Keratinocyte (primary cell): ENCODE measurements around the gene UXS1. TPM values are rescaled to one million over a fixed set of nuclear protein-coding genes. Genes with fewer than 3 reads are reported as not detected.

ENCODE experiments used
- DNase-seq: peaks from one replicate; pipeline ENCODE4 v3.0.0-alpha.2; 2011; ENCODE audit warnings: low read depth, missing footprints, low spot score
- FAIRE-seq: peaks from 2 replicates; lab custom pipeline; 2011; peaks lifted over from hg19 to GRCh38; lab: Jason Lieb, UNC
- H2AFZ ChIP-seq: 2 replicates; pipeline ENCODE4 v1.6.0; 2012; ENCODE audit warnings: low read length, control low read depth, inconsistent platforms; ENCODE audit not compliant: control insufficient read depth
- H3K27ac ChIP-seq: 2 replicates; pipeline ENCODE4 v1.5.1; 2011; ENCODE audit warnings: low read length; ENCODE audit not compliant: control insufficient read depth, insufficient read depth
- H3K27me3 ChIP-seq: 3 replicates; pipeline ENCODE4 v1.6.0; 2011; ENCODE audit warnings: low read length; ENCODE audit not compliant: control insufficient read depth, insufficient read depth; ENCODE audit errors: extremely low read depth
- H3K36me3 ChIP-seq, 2 experiments: 2 replicates in 1 of 2; 3 replicates in 1 of 2; pipeline ENCODE4 v1.5.1; 2011; ENCODE audit warnings: low read length in 2 of 2, mild to moderate bottlenecking in 1 of 2; ENCODE audit not compliant: control insufficient read depth in 2 of 2, insufficient read depth in 2 of 2; ENCODE audit errors: extremely low read depth in 1 of 2
- H3K4me1 ChIP-seq: 3 replicates; pipeline ENCODE4 v1.5.1; 2011; ENCODE audit warnings: low read length; ENCODE audit not compliant: control insufficient read depth, insufficient read depth; ENCODE audit errors: extremely low read depth
- H3K4me2 ChIP-seq: 3 replicates; pipeline ENCODE4 v1.6.0; 2011; ENCODE audit warnings: low read depth, low read length; ENCODE audit not compliant: control insufficient read depth, insufficient read depth; ENCODE audit errors: extremely low read depth
- H3K4me3 ChIP-seq, 3 experiments: fragments of 200-600 bp in 1 of 3; sonication (generic) in 1 of 3; 2 replicates in 2 of 3; 3 replicates in 1 of 3; pipeline ENCODE4 v1.5.1; 2011 to 2016; ENCODE audit warnings: low read length in 3 of 3, mild to moderate bottlenecking in 3 of 3, control low read depth in 2 of 3, inconsistent platforms in 1 of 3, low read depth in 1 of 3, mixed read lengths in 1 of 3, mixed run types in 1 of 3, moderate library complexity in 1 of 3; ENCODE audit not compliant: control insufficient read depth in 2 of 3, insufficient read depth in 2 of 3; ENCODE audit errors: extremely low read depth in 1 of 3
- H3K79me2 ChIP-seq: 2 replicates; pipeline ENCODE4 v1.6.0; 2012; ENCODE audit warnings: low read length; ENCODE audit not compliant: control insufficient read depth, insufficient read depth
- H3K9ac ChIP-seq: 3 replicates; pipeline ENCODE4 v1.6.0; 2011; ENCODE audit warnings: low read length; ENCODE audit not compliant: control insufficient read depth, insufficient read depth; ENCODE audit errors: extremely low read depth
- H3K9me1 ChIP-seq: 3 replicates; pipeline ENCODE4 v1.6.0; 2011; ENCODE audit warnings: low read length; ENCODE audit not compliant: control insufficient read depth, insufficient read depth; ENCODE audit errors: extremely low read depth
- H3K9me3 ChIP-seq: 2 replicates; pipeline ENCODE4 v1.5.1; 2012; ENCODE audit warnings: low read depth, low read length; ENCODE audit not compliant: control insufficient read depth
- H4K20me1 ChIP-seq: 3 replicates; pipeline ENCODE4 v1.6.0; 2011; ENCODE audit warnings: low read length; ENCODE audit not compliant: control insufficient read depth, insufficient read depth; ENCODE audit errors: extremely low read depth
- CTCF ChIP-seq, 3 experiments: IDR thresholded peaks in 1 of 3; conservative IDR thresholded peaks in 1 of 3; optimal IDR thresholded peaks in 1 of 3; 2 replicates in 2 of 3; 3 replicates in 1 of 3; pipeline versions ENCODE3 to v1.5.1; 2011; ENCODE audit warnings: low read length in 3 of 3, mild to moderate bottlenecking in 3 of 3, moderate library complexity in 2 of 3, control low read depth in 1 of 3, inconsistent platforms in 1 of 3; ENCODE audit not compliant: insufficient read depth in 2 of 3; ENCODE audit errors: extremely low read depth in 1 of 3
- EZH2 ChIP-seq: IDR thresholded peaks from one replicate; pipeline ENCODE4 v1.6.1; 2012; ENCODE audit warnings: inconsistent platforms, mild to moderate bottlenecking, low read length, moderate library complexity
- dilution Hi-C: fragments of 300-500 bp; cut with MboI; formaldehyde crosslinking; loops from one replicate; pipeline ENCODE4 v1.7.0; 2020; ENCODE audit warnings: low sequenced_read_pairs; ENCODE audit not compliant: extremely low pct_ligation_motif_present
- polyA plus RNA-seq, 5 experiments: library from polyadenylated mRNA; depleted of rRNA in 3 of 5; stranded (reverse) in 3 of 5; stranded (forward) in 1 of 5; unstranded in 1 of 5; fragments of >200 nt; gene quantifications; 1 replicate in 1 of 5; 2 replicates in 3 of 5; 3 replicates in 1 of 5; pipeline versions ENCODE4 v1.2.1 to v1.2.3, GENCODE V29; 2011 to 2012; ENCODE audit warnings: missing spikeins in 2 of 5, low read depth in 1 of 5, low replicate concordance in 1 of 5

UXS1 gene
- polyA plus RNA-seq, 1 donor (not counting 4 experiments of a cell fraction or from before 2014, with no cell fraction given) = 43.5 TPM

DNA sequence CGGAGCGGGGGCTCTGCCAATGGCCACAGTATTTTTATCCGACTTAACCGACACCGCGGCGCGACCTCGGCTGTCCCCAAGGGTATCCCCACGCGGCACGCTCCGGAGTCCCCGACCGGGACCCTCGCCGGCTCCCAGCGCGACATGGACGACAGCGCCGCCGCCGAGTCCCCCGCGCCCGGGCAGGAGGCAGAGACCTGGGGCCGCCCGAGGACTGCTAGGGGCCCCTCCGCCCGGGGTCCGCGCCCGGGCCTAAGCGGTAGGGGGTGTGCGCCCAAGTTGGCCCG is 468 bp downstream of the UXS1 start:
- dilution Hi-C loops = no loop called here

DNA sequence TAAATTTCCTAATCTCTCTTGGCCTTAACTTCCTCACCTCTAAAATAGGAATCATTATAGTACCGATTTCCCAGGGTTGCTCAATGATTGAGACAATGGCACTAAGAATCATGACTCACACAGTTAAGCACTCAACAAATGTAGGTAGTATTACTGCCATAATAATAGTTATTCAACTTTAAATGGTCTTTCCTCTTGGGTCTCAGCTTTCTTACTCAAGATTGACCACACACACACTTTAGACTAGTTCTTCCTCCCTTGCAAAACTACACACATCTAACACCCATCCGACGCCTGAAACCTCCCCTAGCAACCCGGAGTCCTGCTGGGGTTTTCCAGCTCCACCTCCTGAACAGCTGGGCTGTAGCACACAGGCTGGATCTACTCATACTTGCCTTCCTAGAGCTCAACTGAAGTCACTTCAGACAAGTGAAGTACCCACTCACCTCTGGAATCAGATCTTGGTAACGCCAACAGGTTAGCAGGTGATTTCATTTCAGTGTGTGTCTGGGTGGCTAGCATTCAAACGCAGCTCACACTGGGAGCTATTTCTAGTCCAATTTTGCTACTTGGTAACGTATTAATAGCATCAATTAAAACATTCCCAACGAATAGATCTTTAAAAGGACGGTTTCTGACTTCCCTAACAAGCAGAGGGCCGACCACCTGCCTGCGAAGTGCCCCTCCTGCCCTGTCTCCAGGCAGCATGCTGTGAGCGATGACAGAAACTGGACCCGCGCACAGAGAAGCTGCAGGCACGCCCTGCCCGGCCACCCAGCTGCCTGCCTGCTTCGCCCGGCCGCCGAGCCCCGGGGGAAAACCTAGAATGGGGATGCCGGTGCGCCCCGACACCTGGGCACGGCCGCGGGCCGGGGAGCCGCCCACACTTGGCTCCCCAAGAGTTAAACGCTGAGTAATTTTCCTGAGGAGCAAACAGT is 1.1 kb downstream of the UXS1 start:
- dilution Hi-C loops = no loop called here
- Histone ChIP-seq H3K4me3 (peak overlapping the region; percentile 76 to 87 (median 85)), H3K27me3 (no peaks in the 10 kb centered on the region), H3K36me3 (peaks cover 3 to 5% of the 10 kb centered on the region in 2 experiments), H3K27ac (peak overlapping the region; percentile 87), H3K9me3 (no peaks in the 10 kb centered on the region), H3K4me1 (peaks cover 15% of the 10 kb centered on the region), H3K9ac (peak overlapping the region; percentile 88), H2AFZ (peak overlapping the region; percentile 8), H3K79me2 (peaks cover 36% of the 10 kb centered on the region), H3K4me2 (peak overlapping the region; percentile 86), H4K20me1 (no peaks in the 10 kb centered on the region), H3K9me1 (no peaks in the 10 kb centered on the region)
- peak; percentile 66 for FAIRE-seq
- TF ChIP-seq CTCF (optimal IDR thresholded peaks at IDR 0.05 in 1 of 3, IDR thresholded peaks at IDR 0.05 in 1 of 3, conservative IDR thresholded peaks at IDR 0.05 in 1 of 3; ENCODE audit: extremely low read depth in 1 of 3, insufficient read depth in 2 of 3, low read length in 3 of 3) (no peak), EZH2 (no peak)
- DNase-seq = peak; percentile 30

More for the DNA sequence above, 468 bp downstream of the UXS1 start:
- Histone ChIP-seq H3K9me1 (no peaks in the 10 kb centered on the region), H3K4me2 (peak overlapping the region; percentile 86), H4K20me1 (no peaks in the 10 kb centered on the region), H3K79me2 (peaks cover 30% of the 10 kb centered on the region), H3K4me3 (peak overlapping the region; percentile 76 to 87 (median 85)), H3K4me1 (peaks cover 15% of the 10 kb centered on the region), H3K9ac (peak overlapping the region; percentile 88), H3K27me3 (no peaks in the 10 kb centered on the region), H3K9me3 (no peaks in the 10 kb centered on the region), H3K27ac (peak overlapping the region; percentile 87), H3K36me3 (peaks cover 0 to 5% of the 10 kb centered on the region in 2 experiments), H2AFZ (peak overlapping the region; percentile 86)
- FAIRE-seq (no peak), DNase-seq (no peak)
- TF ChIP-seq EZH2 = no peak
- no peak for TF ChIP-seq CTCF (optimal IDR thresholded peaks at IDR 0.05 in 1 of 3, IDR thresholded peaks at IDR 0.05 in 1 of 3, conservative IDR thresholded peaks at IDR 0.05 in 1 of 3; ENCODE audit: extremely low read depth in 1 of 3, insufficient read depth in 2 of 3, low read length in 3 of 3)
